ENCODE measurements around the gene RBM47.
"Not testable (repeated sequence)": the region's sequence is repeated elsewhere in the genome, so short reads cannot be mapped to it uniquely, and the experiment has no call there.

GRCh38 chr4:40435306-40435705 is 194.4 kb downstream of the RBM47 start:
- peak in 1 of 2 donors; percentile 33 for TF ChIP-seq POLR2A (IDR thresholded peaks at IDR 0.05)
- TF ChIP-seq CTCF (IDR thresholded peaks at IDR 0.05) = not testable (repeated sequence)

Measured in thyroid gland (tissue), 4 donors.